Hepatocyte (in vitro differentiated cells): ENCODE measurements around the gene LMOD2. TPM values are rescaled to one million over a fixed set of nuclear protein-coding genes. Genes with fewer than 3 reads are reported as not detected.
"Not testable (repeated sequence)": the region's sequence is repeated elsewhere in the genome, so short reads cannot be mapped to it uniquely, and the experiment has no call there.

Experiments used
- DNase-seq: peaks from one replicate; pipeline ENCODE4 v3.0.0-alpha.2; 2016; ENCODE audit warnings: low spot score
- H2AFZ ChIP-seq: fragments of 200-600 bp; sonication (generic); 2 replicates; pipeline ENCODE4 v1.6.0; 2016; ENCODE audit warnings: antibody characterized with exemption, mild to moderate bottlenecking
- H3K27ac ChIP-seq: fragments of 200-600 bp; sonication (generic); 2 replicates; pipeline ENCODE4 v1.5.1; 2016; ENCODE audit warnings: mild to moderate bottlenecking
- H3K27me3 ChIP-seq: fragments of 200-600 bp; sonication (generic); 2 replicates; pipeline ENCODE4 v1.6.1; 2016
- H3K36me3 ChIP-seq: fragments of 200-600 bp; sonication (generic); replicated peaks from 2 replicates; pipeline ENCODE4 v1.5.1; 2016; ENCODE audit warnings: low read depth; ENCODE audit not compliant: insufficient read depth
- H3K4me1 ChIP-seq: fragments of 200-600 bp; sonication (generic); 2 replicates; pipeline ENCODE4 v1.5.1; 2016; ENCODE audit warnings: mild to moderate bottlenecking, moderate library complexity; ENCODE audit not compliant: insufficient read depth
- H3K4me2 ChIP-seq: fragments of 200-600 bp; sonication (generic); 2 replicates; pipeline ENCODE4 v1.6.0; 2016
- H3K4me3 ChIP-seq: fragments of 200-600 bp; sonication (generic); 2 replicates; pipeline ENCODE4 v1.5.1; 2016; ENCODE audit warnings: mild to moderate bottlenecking
- H3K79me2 ChIP-seq: fragments of 200-600 bp; sonication (generic); 2 replicates; pipeline ENCODE4 v1.6.0; 2017; ENCODE audit warnings: mild to moderate bottlenecking
- H3K9me2 ChIP-seq: fragments of 200-600 bp; sonication (generic); replicated peaks from 2 replicates; pipeline ENCODE4 v1.6.0; 2017; ENCODE audit warnings: mild to moderate bottlenecking; ENCODE audit not compliant: insufficient read depth
- H3K9me3 ChIP-seq: fragments of 200-600 bp; sonication (generic); 2 replicates; pipeline ENCODE4 v1.5.1; 2016; ENCODE audit warnings: low read depth, mild to moderate bottlenecking
- H4K20me1 ChIP-seq: fragments of 200-600 bp; sonication (generic); 2 replicates; pipeline ENCODE4 v1.6.0; 2016; ENCODE audit warnings: mild to moderate bottlenecking; ENCODE audit not compliant: insufficient read depth, poor library complexity, severe bottlenecking
- CTCF ChIP-seq: fragments of 200-600 bp; sonication (generic); IDR thresholded peaks from 2 replicates; pipeline ENCODE4 v1.5.1; 2016; ENCODE audit warnings: antibody characterized with exemption, mild to moderate bottlenecking; ENCODE audit not compliant: poor library complexity
- EZH2 ChIP-seq: fragments of 200-600 bp; sonication (generic); IDR thresholded peaks from 2 replicates; pipeline ENCODE4 v1.6.1; 2016; ENCODE audit warnings: antibody characterized with exemption, mild to moderate bottlenecking, borderline replicate concordance
- EZH2phosphoT487 ChIP-seq: fragments of 200-600 bp; sonication (generic); IDR thresholded peaks from one replicate; pipeline ENCODE4 v1.6.1; 2018; ENCODE audit warnings: antibody characterized with exemption, mild to moderate bottlenecking, low read depth, moderate library complexity; ENCODE audit not compliant: unreplicated experiment, severe bottlenecking
- WGBS: methylation state at CpG from one replicate; pipeline ENCODE4 v1.1.6; 2016; ENCODE audit warnings: low lambda C conversion rate; ENCODE audit errors: missing lambda C conversion rate; 5-methylcytosine and 5-hydroxymethylcytosine counted together
- polyA plus RNA-seq: library from polyadenylated mRNA; unstranded; fragments of >200 nt; fragmentation: Nextera tagmentation; extraction: Ambion mirVana; gene quantifications from 2 replicates; pipeline ENCODE4 v1.2.1, GENCODE V29; 2016
- total RNA-seq: library from RNA; depleted of rRNA; stranded (reverse); fragments of >200 nt; gene quantifications from 2 replicates; pipeline ENCODE4 v1.2.3, GENCODE V29; 2014

The LMOD2 gene
- total and polyA plus RNA-seq, 2 experiments from 2014 or later: not detected

- H3K27me3 ChIP-seq: no peaks in the 10 kb centered on the region
- 74% methylated on average over 7 of the region's 7 CpGs for WGBS
- no peak for TF ChIP-seq EZH2
- no peak for TF ChIP-seq CTCF
- TF ChIP-seq EZH2phosphoT487: no peak
Measured at GRCh38 chr7:123633553-123633952, 22.1 kb upstream of the LMOD2 start.

GRCh38 chr7:123634011-123634573, 21.6 kb upstream of the LMOD2 start:
- H4K20me1 ChIP-seq, DNase-seq, H3K27ac ChIP-seq, H3K36me3 ChIP-seq, H3K9me2 ChIP-seq, H2AFZ ChIP-seq, H3K4me3 ChIP-seq, H3K4me2 ChIP-seq, H3K9me3 ChIP-seq, H3K4me1 ChIP-seq, H3K79me2 ChIP-seq, H3K27me3 ChIP-seq: not testable (repeated sequence)
- 83% methylated on average over 2 of the region's 2 CpGs for WGBS

More at GRCh38 chr7:123633553-123633952, 22.1 kb upstream of the LMOD2 start:
- no peak for DNase-seq
- Histone ChIP-seq H3K4me1 (no peaks in the 10 kb centered on the region), H3K9me3 (no peaks in the 10 kb centered on the region), H4K20me1 (no peaks in the 10 kb centered on the region), H3K9me2 (no peaks in the 10 kb centered on the region), H3K4me3 (no peak overlapping the region), H3K27ac (no peak overlapping the region), H3K79me2 (no peaks in the 10 kb centered on the region), H3K4me2 (no peak overlapping the region), H2AFZ (no peak overlapping the region), H3K36me3 (no peaks in the 10 kb centered on the region)

- Histone ChIP-seq H4K20me1 (no peaks in the 10 kb centered on the region), H3K9me2 (no peaks in the 10 kb centered on the region), H3K4me1 (no peaks in the 10 kb centered on the region), H3K9me3 (no peaks in the 10 kb centered on the region), H3K79me2 (no peaks in the 10 kb centered on the region), H3K4me3 (no peak overlapping the region), H2AFZ (no peak overlapping the region), H3K36me3 (no peaks in the 10 kb centered on the region), H3K27me3 (no peaks in the 10 kb centered on the region), H3K4me2 (no peak overlapping the region), H3K27ac (no peak overlapping the region)
- TF ChIP-seq CTCF (peak; percentile 70), EZH2 (no peak)
- 31% methylated on average over 4 of the region's 4 CpGs for WGBS
- peak; percentile 56 for DNase-seq
Measured at GRCh38 chr7:123635551-123636359, 19.9 kb upstream of the LMOD2 start.

GRCh38 chr7:123637203-123637602, 18.5 kb upstream of the LMOD2 start:
- TF ChIP-seq CTCF (no peak), EZH2phosphoT487 (no peak), EZH2 (no peak)
- WGBS: 29% methylated on average over 3 of the region's 3 CpGs
- H3K27me3 ChIP-seq: no peaks in the 10 kb centered on the region
- no peak for DNase-seq
- H3K79me2 ChIP-seq: no peaks in the 10 kb centered on the region
- H2AFZ ChIP-seq: no peak overlapping the region
- H3K4me2 ChIP-seq: no peak overlapping the region
- no peaks in the 10 kb centered on the region for H3K36me3 ChIP-seq
- no peak overlapping the region for H3K4me3 ChIP-seq
- H3K9me3 ChIP-seq: no peaks in the 10 kb centered on the region
- H3K4me1 ChIP-seq: no peaks in the 10 kb centered on the region
- no peaks in the 10 kb centered on the region for H3K9me2 ChIP-seq
- H3K27ac ChIP-seq: no peak overlapping the region
- no peaks in the 10 kb centered on the region for H4K20me1 ChIP-seq
